NCI-H345 treated with DMSO at 0.1 percent for 48 hours (cell line): Measurements from ENCODE around the gene DEPDC1B.
"Not testable (repeated sequence)": the region's sequence is repeated elsewhere in the genome, so short reads cannot be mapped to it uniquely, and the experiment has no call there.

Source experiments
- DNase-seq: peaks from one replicate; lab custom pipeline; 2025; ENCODE audit not compliant: unreplicated experiment; lab: John Stamatoyannopoulos, UW

Gene DEPDC1B

DNA sequence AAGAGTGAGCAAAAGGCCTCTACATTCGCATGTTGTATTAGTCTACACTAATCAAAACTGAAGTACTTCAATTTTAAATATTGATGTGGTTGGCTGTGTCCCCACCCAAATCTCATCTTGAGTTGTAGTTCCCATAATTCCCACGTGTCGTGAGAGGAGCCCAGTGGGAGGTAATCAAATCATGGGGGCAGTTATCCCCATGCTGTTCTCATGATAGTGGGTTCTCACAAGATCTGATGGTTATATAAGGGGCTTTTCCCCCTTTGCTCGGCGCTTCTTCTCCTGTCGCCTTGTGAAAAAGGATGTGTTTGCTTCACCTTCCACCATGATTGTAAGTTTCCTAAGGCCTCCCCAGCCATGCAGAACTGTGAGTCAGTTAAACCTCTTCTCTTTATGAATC, 112.7 kb downstream of the DEPDC1B start:
- not testable (repeated sequence) for DNase-seq

- DNase-seq, result no peak
These were observed 113.6 kb downstream of the DEPDC1B start for GRCh38 chr5:60586307-60586901.

- no peak for DNase-seq
These were observed 114.3 kb downstream of the DEPDC1B start for GRCh38 chr5:60585618-60586017.

DNA sequence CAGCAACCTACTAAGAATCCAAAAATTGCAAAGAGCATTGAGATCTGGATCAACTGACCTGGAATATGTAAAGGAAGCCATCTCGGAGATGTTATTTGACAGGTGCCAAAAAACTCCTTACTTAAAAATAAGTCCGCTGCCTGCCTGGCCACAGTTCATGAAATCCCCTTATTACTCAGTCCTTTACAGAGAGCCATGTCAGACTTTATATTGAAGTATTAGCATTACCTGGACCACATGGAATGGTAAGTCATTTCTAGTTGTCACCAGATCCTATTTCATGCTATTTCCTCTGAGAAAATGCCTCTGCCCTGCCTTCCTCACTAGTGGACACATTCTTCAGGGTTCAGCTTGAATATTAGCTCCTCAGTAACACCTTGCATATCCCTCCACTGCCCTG, 115.7 kb downstream of the DEPDC1B start:
- no peak for DNase-seq

- no peak for DNase-seq
These were observed 116.3 kb downstream of the DEPDC1B start for GRCh38 chr5:60583616-60584015.

DNA sequence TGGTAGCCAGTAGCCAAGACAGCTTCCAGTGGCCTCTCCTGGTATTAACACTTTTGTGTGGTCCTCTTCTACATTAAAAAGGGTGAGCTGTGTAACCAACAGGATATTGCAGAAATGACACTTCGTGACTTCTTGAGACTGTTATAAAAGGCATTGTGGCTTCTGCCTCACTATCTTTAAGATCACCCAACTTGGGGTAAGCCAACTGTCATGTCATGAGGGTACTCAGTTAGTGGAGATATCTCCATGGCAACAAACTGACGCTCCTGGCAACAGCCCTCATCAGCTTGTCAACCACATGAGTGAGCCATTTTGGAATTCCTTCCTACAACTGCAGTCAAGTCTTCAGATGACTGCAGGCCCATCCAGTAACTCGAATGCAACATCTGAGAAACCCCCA, 121.7 kb downstream of the DEPDC1B start:
- DNase-seq, result no peak

DNA sequence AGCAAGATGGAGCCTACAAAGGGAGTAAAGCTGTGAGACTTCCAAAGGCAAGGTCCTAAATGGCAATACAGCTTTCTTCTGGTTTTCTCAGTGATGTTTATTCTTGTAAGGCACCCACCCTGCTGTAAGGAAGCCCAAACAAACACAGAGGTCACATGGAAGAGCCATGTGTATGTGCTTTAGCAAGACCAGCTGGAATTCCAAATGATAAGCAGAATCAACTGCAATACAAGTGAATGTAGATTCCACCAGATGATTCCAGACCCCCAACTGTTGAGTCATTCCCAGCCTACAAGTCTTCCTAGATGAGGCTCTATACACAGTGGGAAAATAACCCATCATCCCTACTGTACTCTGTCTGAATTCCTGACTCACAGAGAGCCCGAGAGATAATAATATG, 122.8 kb downstream of the DEPDC1B start:
- no peak for DNase-seq

- no peak for DNase-seq
These were observed 123.5 kb downstream of the DEPDC1B start for GRCh38 chr5:60576425-60576824.

DNA sequence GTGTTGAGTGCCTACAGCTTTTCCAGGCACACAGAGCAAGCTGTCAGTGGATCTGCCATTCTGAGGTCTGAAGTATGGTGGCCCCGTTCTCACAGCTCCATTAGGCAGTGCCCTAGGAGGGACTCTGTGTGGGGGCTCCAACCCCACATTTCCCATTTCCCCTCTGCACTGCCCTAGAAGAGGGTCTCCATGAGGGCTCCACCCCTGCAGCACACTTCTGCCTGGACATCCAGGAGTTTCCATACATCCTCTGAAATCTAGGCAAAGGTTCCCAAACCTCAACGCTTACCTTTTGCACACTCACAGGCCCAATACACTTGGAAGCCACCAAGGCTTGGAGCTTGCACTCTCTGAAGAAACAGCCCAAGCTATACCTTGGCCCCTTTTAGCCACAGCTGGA, 131.3 kb downstream of the DEPDC1B start:
- DNase-seq, result no peak

DNA sequence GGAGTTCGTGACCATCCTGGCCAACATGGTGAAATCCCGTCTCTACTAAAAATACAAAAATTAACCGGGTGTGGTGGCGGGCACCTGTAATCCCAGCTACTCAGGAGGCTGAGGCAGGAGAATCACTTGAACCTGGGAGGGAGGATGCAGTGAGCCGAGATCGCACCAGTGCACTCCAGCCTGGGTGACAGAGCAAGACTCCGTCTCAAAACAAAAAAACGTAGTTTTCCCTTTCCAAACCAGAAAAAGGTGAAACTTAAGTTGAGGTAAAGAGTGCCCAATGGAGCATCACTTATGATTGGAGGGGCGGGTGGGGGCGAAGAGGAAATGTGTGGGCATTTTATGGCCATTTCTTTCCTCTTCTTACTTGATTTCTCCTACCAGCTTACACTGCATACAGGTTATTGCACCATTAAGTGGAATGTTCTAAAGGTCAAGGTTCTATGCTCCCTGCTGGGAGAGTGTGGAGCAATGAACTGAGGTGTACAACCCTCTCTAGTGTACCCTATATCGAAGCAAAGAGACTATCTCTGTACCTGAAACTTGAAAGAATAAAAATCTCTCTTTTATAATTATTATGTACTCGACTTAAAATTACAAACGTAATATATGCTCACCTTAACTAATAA, 136.2 kb downstream of the DEPDC1B start:
- no peak for DNase-seq

GRCh38 chr5:60553291-60553690, 146.7 kb downstream of the DEPDC1B start:
- DNase-seq, result not testable (repeated sequence)

- DNase-seq, result no peak
These were observed 148.1 kb downstream of the DEPDC1B start for GRCh38 chr5:60551829-60552228.

GRCh38 chr5:60551250-60551649, 148.7 kb downstream of the DEPDC1B start:
- no peak for DNase-seq

GRCh38 chr5:60550311-60550710, 149.7 kb downstream of the DEPDC1B start:
- DNase-seq, result no peak

DNA sequence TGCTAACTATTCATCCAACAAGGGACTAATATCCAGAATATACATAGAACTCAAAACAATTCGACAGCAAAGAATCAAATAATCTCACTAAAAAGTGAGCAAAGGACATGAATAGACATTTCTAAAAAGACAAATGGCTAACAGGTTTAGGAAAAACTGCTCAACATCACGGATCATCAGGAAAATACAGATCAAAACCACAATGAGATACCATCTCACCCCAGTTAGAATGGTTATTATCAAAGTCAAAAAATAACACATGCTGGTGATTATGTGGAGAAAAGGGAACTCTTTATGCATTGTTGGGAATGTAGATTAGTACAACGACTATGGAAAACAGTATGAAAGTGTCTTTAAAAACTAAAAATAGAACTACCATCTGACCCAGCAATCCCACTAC, 150.1 kb downstream of the DEPDC1B start:
- no peak for DNase-seq
